ENCODE measurements around the gene ZNF503.

DNA sequence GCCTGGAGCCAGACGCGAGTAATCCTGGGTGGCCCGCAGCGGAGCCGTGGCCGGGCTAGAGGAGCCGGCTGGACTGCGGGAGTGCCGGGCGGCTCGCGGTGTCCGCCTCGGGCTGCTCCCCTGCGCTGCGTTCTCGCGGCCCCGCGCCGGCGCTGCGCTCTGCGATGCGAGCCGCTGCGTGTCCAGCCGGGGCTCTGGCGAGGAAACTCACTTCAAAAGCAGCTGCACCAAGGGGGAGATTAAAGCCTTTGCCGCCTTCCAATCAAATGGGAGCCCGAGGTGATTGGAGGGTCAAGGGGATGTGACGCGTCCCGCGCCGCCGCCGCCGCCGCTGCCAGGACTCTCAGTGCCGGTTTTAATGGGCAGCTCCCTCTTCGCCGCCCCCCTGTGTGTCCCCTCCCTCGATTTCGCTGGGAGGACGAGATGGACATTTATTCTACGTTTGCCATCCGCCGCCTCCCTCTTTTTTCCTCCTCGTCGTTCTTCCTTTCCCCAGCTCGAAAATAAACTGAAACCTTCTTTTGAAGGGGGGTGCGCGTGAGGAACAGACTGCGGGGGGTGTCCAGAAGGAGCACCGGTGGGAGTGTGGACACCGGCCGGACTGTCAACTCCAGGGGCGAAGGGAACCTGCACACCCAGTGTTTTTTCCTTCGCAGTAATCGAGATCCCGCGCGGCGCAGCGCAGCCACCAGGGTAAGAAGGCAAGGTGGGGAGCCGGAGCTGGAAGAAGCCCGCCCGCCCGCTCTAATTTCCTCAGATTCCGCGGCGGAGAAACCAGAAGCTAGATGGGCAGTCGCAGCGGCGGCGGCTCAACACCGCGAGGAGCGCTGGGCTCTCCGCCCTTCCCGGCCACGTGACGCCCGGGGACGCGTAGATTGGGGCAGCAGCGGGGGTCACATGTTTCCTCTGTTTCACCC is at the start of gene ZNF503:
- TF ChIP-seq TAF1 (IDR thresholded peaks at IDR 0.05; ENCODE audit: low read depth) (peak; percentile 69), YY1 (IDR thresholded peaks at IDR 0.05; ENCODE audit: low read depth) (peak; percentile 46; the same call in 1 of the 2 replicates), CREB1 (IDR thresholded peaks at IDR 0.05; ENCODE audit: low read depth) (peak; percentile 71), NFIC (IDR thresholded peaks at IDR 0.05) (no peak), EP300 (IDR thresholded peaks at IDR 0.05; ENCODE audit: borderline replicate concordance) (peak; percentile 47; the same call in 1 of the 2 replicates), FOXM1 (IDR thresholded peaks at IDR 0.05; ENCODE audit: borderline replicate concordance, low read depth) (no peak), EGR1 (IDR thresholded peaks at IDR 0.05) (no peak), RAD21 (IDR thresholded peaks at IDR 0.05; ENCODE audit: low read depth) (peak; percentile 1; the same call in 1 of the 2 replicates), TCF12 (IDR thresholded peaks at IDR 0.05; ENCODE audit: low read depth) (peak; percentile 27), ZBTB7A (IDR thresholded peaks at IDR 0.05; ENCODE audit: low read depth) (peak; percentile 53; the same call in 1 of the 2 replicates)
- TF ChIP-seq, protein P1, sequence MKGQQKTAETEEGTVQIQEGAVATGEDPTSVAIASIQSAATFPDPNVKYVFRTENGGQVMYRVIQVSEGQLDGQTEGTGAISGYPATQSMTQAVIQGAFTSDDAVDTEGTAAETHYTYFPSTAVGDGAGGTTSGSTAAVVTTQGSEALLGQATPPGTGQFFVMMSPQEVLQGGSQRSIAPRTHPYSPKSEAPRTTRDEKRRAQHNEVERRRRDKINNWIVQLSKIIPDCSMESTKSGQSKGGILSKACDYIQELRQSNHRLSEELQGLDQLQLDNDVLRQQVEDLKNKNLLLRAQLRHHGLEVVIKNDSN (IDR thresholded peaks at IDR 0.05) = peak; percentile 99
- TF ChIP-seq, protein P2, sequence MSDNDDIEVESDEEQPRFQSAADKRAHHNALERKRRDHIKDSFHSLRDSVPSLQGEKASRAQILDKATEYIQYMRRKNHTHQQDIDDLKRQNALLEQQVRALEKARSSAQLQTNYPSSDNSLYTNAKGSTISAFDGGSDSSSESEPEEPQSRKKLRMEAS (IDR thresholded peaks at IDR 0.05) = peak; percentile 82
- TF ChIP-seq, protein P3, sequence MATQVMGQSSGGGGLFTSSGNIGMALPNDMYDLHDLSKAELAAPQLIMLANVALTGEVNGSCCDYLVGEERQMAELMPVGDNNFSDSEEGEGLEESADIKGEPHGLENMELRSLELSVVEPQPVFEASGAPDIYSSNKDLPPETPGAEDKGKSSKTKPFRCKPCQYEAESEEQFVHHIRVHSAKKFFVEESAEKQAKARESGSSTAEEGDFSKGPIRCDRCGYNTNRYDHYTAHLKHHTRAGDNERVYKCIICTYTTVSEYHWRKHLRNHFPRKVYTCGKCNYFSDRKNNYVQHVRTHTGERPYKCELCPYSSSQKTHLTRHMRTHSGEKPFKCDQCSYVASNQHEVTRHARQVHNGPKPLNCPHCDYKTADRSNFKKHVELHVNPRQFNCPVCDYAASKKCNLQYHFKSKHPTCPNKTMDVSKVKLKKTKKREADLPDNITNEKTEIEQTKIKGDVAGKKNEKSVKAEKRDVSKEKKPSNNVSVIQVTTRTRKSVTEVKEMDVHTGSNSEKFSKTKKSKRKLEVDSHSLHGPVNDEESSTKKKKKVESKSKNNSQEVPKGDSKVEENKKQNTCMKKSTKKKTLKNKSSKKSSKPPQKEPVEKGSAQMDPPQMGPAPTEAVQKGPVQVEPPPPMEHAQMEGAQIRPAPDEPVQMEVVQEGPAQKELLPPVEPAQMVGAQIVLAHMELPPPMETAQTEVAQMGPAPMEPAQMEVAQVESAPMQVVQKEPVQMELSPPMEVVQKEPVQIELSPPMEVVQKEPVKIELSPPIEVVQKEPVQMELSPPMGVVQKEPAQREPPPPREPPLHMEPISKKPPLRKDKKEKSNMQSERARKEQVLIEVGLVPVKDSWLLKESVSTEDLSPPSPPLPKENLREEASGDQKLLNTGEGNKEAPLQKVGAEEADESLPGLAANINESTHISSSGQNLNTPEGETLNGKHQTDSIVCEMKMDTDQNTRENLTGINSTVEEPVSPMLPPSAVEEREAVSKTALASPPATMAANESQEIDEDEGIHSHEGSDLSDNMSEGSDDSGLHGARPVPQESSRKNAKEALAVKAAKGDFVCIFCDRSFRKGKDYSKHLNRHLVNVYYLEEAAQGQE (IDR thresholded peaks at IDR 0.05; ENCODE audit: low read depth) = no peak
